DMS114 treated with DMSO at 0.1 percent for 48 hours (cell line): ENCODE measurements around the gene LINGO4.

Experiments
- DNase-seq: peaks from one replicate; lab custom pipeline; 2025; ENCODE audit not compliant: unreplicated experiment; lab: John Stamatoyannopoulos, UW

LINGO4 gene

DNA sequence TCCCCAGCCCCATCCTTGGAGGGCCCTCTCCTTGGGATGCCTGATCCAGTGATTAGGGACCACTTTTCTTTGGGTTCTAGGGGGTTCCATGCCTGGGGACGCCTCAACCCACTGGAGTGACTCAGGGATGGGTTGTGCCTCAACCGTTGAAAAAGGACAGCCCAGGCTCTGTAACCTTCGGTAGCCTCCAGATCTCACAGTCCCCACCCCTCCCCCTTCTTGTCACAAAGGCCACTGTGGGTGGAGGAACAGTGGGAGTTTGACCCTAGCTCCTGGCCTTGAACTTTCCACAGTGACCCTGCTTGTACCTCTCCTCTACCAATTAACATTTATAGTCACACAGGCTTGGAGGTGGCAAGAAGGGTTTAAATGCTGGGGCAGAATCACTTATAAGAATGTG is 29.0 kb upstream of the LINGO4 start:
- no peak for DNase-seq

GRCh38 chr1:151833172-151833900 is 28.1 kb upstream of the LINGO4 start:
- no peak for DNase-seq

GRCh38 chr1:151832318-151832980 is 27.2 kb upstream of the LINGO4 start:
- DNase-seq, result no peak

GRCh38 chr1:151831605-151832004 is 26.4 kb upstream of the LINGO4 start, which contains the start of gene RORC:
TSS of gene RORC (minus strand) at chr1:151831802. CDS start at chr1:151831764, 38 bp downstream.
- no peak for DNase-seq

- no peak for DNase-seq
Observed at GRCh38 chr1:151831256-151831591, 26.0 kb upstream of the LINGO4 start.

- DNase-seq, result no peak
Observed at GRCh38 chr1:151830055-151830454, 24.8 kb upstream of the LINGO4 start.

DNA sequence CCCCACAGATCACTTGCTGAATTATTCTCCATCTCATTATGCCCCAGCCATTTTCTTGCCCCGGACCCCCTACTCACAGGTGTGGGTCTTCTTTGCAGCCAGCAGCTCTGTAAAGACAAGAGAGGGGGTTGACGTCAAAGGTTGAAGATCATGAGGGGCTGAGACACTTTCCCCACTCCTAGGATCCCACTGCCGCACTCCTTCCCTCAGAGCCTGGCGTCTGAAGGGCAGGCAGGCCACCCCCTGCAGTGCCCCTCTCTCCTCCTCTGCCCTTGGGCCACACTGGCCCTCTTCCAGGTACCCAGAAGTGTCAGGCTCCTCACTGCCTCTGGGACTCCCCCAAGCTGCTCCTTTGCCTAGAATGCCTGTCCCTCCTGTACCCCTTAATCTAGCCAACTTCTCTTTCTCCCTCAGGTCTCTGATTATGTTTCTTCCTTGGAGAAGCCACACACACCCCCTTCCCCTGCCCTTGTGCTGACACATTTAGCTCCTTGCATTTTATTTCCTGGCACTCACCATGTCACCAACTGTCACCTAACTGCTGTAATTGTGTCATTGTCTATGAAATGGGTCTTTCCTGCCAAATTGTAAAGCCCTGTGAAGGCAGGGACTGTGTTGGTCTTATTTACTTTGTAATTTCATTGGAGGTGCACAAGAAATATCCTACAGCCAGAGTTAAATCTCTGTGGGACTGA is 24.3 kb upstream of the LINGO4 start:
- no peak for DNase-seq

DNA sequence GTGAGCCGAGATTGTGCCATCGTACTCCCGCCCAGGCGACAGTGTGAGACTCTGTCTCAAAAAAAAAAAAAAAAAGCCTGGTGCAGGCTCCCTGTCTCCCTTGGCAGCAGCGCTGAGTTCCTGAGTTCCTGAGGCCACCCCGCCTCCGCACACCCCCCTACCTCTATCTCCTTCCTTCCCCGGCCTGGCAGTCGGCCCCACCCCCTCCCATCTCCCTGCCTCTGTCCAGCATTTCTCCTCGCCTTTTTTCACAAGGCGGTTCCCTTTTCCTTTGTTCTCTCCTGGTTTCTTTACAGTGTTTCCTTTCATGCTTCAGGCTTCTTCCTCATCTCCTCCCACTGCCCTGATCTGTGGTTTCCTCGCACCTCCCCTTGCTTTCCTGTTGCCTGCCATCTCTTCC is 23.7 kb upstream of the LINGO4 start:
- no peak for DNase-seq

DNA sequence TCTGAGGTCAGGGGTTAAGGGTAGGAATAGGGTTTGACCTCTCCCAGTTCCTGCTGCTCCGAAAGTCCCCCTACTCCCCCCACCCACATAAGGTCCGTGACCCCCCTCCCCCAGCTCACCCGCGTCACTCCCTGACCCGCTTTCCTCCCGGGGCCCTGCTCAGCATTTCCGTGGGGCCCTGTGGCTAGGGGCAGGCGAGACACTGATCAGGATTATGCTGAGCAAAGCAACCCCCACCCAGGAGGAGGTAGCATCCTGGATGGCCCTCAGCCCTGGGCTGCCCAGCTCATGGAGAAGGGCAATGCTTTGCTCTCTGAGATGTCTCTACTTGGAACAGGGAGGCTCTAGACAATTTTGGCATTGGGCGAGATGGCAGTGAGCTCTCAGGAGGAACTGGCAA is 22.6 kb upstream of the LINGO4 start:
- DNase-seq, result no peak

DNA sequence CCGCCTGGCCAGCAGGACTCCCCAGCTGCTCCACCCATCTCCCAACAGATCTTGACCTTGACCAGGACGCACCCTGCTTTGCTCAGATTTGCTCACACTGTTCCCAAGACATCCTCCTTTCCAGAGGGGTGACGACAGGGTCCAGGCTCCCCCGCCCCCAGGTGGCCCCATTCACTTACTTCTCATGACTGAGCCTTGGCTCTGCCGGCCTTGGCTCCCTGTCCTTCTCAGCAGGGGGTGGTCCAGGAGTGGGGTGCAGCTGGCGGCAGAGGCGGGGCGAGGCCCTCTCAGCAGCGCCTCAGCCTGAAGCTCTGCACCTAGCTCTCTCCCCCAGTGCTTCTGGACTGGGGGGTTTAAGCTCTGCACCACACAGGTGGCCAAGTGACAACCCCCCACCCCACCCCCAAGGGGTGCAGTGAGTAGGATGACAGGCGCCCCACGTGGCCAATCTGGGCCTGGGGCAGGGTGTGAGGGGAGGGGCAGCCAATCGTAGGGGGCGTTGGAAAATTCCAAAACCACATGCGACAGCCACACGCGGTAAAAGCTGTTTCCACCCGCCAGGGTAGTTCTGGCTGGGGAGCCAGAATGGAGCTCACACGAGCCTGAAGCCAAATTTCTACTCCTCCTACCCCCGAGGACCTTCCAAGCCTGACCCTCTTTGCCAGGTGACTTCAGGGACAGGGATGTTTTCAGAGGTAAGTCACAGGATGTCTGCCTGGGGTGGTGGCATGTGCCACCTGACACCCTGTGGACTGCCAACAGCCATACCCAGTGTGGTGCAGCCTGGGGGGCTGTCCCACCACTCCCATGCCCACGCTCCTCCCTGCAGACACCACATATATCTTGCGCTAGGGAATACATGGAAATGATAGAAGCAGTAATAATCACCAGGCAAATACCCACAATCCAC is 20.8 kb upstream of the LINGO4 start:
- no peak for DNase-seq

- no peak for DNase-seq
Observed at GRCh38 chr1:151825204-151825603, 20.0 kb upstream of the LINGO4 start.

DNA sequence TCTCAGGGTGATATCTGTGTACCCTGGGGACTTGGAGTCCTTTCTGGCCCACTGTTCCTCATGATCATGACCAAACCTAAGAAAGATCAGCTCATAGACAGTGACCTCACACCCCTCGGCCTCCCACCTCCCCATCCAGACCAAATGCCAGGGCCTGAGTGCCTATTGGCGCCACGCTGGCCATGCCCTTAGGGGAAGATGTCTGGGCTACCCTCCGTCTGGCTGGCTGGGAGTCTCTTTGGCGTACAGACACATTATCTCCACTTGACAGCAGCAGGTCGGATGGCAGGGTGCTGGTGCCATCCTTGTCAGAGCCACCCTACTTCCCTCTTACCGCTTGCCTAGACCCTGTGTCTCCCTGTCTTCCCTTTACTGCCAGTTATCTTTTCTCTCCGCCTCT is 18.0 kb upstream of the LINGO4 start:
- no peak for DNase-seq

- no peak for DNase-seq
Observed at GRCh38 chr1:151822404-151822803, 17.2 kb upstream of the LINGO4 start.

- DNase-seq, result no peak
Observed at GRCh38 chr1:151820940-151821339, 15.7 kb upstream of the LINGO4 start.

DNA sequence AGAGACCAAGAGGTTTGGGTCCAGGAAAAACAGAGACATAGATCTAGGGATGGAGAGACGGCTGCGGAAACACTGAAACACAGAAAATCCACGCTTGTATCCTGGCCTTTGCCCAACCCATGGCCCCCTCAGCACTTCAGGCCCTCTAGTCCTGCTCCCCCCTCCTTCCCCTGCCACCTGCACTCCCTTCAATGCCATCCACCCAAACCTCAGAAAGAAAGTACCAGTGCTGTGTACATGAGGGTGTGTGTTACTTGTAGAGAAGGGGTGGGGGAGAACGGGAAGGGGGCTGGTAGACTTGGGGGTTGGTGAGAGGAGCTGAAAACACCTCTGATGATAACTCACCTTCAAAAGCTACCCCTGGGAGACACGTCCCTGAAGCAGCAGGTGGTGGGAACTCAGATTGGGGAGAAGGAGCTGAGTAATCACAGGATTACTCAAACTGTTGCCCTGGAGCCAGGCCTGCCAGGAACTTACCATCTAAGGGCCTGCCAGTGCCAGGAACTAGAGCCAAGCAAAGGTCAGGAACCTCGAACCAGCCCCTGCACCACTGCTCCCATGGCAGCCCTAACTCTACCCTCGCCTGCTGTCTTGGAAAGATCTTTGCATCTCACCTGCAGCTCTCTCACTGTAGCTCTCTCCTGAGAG is 14.9 kb upstream of the LINGO4 start:
- DNase-seq, result no peak

GRCh38 chr1:151819227-151819835 is 14.1 kb upstream of the LINGO4 start:
- DNase-seq, result no peak

DNA sequence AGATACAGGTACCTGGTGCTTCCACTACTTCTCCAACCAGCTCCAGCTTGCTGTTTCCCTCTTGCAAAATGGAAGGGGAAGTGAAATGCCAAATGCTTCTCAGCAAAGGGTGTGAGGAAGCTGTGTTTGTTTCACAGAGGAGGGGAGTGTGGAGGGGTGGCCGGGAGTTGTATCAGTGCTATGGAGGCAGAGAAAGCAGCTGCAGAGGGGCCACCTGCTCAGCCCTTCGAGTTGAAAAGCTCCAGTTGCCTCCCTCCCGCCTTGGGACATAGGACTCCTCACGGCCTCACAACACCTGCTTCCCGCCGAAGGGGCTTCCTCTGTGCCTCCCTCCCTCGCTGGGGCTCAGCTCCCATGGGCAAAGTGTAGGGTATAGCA is 12.1 kb upstream of the LINGO4 start:
- no peak for DNase-seq

GRCh38 chr1:151816548-151817352 is 11.5 kb upstream of the LINGO4 start:
- no peak for DNase-seq

DNA sequence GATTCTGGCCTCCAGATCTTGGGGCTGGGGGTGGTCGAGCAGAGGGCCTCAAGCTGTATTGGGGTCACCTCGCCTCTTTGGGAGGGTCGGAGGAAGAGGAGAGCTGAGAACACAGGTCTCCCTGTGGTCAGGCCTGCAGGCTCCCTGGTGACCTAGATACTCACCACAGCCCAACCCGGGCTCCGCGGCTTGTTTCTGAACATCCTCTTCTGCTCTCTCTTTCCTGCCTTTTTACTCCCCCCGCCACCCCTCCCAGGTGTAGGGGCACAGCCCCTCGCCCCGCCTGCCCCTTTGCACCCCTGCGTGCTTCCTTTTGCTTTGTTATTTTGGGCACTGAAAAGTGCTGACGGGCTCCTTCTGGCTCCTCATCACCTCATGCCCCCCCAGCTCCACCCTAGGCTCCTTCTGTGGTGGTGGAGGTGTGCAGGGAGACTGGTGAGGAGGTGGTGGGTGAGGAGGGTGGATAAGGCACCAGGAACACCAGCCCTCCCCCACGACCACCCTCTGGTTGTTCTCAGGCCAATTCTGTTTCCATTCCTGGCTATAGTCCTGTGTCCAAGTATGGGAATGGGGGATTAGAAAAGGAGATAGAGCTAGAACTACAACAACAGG is 10.6 kb upstream of the LINGO4 start:
- no peak for DNase-seq
